Occipital lobe (tissue), 2 donors: ENCODE measurements around the gene SMIM12. TPM values are rescaled to one million over a fixed set of nuclear protein-coding genes. Genes with fewer than 3 reads are reported as not detected.
"Not testable (repeated sequence)": the region's sequence is repeated elsewhere in the genome, so short reads cannot be mapped to it uniquely, and the experiment has no call there.

Source experiments
- DNase-seq: peaks from one replicate; lab custom pipeline; 2025; lab: John Stamatoyannopoulos, UW
- total RNA-seq: library from RNA; depleted of rRNA; stranded (reverse); fragments of >200 nt; gene quantifications from one replicate; pipeline ENCODE4 v1.2.3, GENCODE V29; 2014

SMIM12 gene
- total RNA-seq, 1 donor from 2014 or later, result 8.6 TPM

- DNase-seq, result no peak
These were observed 15.3 kb downstream of the SMIM12 start for GRCh38 chr1:34844252-34844634.

DNA sequence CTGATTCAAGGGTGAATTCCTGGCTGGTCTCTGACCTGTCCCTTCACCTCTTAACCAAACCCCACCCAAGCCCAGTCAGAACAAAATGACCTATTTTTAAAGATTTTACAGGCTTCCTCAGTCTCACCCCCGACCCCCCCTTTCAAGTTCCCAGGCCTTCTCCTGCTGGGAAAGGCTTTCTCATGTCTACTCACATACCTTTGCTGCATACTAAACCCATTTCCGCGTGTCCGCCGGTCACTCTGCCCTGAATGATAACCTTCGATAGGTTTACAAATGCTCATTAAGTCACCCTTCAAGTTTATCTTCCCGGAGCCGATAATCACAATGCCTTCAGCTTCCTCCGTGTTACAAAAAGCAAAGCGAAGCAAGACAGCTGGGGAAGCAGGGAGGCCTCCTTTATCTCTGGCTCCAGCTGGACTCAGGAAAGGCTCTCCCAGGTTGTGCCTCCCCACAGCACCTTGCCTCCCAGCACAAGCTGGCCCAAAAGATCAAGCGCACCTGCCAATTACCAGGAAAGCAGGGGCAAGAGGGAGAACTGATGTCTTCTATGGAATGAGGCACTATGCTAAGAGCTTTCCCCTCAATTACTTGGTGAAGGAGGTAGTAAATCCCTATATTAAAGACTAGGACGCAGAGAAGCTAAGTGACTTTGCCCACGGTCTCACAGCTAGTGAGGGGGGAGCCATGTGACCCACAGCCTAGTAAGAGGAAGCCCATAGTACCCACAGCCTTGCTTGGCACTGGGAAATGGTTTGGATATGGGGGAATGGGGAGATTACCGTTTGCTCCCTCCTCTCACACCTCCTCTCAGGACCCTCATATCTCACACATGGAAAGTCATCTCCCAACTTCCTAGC lies 15.9 kb downstream of the SMIM12 start:
- DNase-seq, result no peak

- no peak for DNase-seq
These were observed 16.6 kb downstream of the SMIM12 start for GRCh38 chr1:34842952-34843371.

- DNase-seq, result no peak
These were observed 17.5 kb downstream of the SMIM12 start for GRCh38 chr1:34842073-34842472.

GRCh38 chr1:34840426-34840825 lies 19.1 kb downstream of the SMIM12 start:
- no peak for DNase-seq

DNA sequence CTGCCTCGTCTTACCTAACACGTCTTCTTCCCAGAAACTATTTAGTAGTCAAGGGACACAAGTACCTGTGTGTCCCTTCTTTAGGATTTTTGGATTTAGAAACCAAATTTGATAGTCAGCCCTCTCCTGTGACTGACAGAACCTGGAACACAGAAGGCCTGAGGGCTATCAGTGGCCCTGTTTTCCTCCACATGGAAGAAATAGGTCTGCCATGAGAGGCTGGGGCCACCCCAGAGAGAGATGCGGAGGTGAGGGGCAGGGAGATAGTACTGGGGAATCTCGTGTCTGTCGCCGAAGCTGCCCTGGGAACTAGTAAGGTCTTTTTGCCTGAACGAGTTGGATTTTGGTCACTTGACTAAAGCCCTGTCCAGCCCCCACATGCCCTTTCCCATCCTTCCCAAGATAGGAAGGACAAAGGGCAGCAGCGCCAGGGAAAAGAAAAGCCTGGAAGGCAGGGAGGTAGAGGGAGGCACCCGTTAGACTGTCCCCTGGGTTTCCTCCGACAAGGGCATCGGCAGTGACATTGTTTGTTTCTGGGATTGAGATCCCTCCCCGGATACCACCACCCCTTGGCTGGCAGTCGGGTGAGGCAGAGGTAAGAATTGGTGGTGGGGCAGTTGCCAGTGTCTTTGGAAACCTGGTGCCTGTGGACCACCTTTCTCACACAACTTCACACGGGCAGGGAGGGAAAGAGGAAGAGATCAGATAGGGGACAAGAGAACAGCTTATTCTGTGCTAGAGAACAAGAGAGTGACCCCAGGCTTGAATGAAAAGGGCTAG lies 19.8 kb downstream of the SMIM12 start:
- DNase-seq, result no peak

DNA sequence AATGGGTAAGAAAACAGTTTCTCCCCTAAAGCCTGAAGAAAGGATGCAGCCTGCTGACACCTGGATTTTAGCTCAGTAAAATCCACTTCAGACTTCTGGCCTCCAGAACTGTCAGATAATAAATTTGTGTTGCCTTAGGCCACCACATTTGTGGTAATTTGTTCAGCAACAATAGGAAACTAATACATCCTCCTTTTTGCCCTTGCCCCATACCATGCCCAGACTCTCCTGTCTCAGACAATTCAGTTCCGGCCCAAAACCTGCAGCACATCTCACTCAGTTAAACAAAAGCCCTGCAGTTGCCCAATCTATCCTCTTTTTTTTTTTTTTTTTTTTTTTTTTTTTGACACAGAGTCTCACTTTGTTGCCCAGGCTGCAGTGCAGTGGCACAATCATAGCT lies 25.8 kb downstream of the SMIM12 start:
- DNase-seq, result no peak

GRCh38 chr1:34831721-34832246 lies 27.8 kb downstream of the SMIM12 start:
- DNase-seq, result no peak

DNA sequence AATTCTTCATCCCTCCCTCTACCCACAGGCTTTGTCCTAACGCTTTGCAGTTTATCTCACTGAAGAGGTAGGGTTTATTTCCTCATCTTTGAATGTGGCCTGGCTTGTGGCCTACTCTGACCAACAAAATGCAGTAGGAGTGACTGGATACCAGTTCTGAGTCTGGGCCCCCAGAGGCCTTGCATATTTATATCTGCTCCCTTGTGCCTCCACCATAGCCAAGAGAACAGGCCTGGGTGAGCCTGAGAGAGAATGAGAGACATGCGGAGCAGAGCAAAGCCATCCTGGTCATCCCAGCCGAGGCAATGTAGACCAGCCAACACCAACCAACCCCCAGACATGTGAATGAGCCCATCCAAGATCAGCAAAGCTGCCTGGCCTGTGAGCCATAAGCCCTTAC lies 30.3 kb downstream of the SMIM12 start:
- DNase-seq, result no peak

- no peak for DNase-seq
These were observed 30.9 kb downstream of the SMIM12 start for GRCh38 chr1:34828611-34829010.

DNA sequence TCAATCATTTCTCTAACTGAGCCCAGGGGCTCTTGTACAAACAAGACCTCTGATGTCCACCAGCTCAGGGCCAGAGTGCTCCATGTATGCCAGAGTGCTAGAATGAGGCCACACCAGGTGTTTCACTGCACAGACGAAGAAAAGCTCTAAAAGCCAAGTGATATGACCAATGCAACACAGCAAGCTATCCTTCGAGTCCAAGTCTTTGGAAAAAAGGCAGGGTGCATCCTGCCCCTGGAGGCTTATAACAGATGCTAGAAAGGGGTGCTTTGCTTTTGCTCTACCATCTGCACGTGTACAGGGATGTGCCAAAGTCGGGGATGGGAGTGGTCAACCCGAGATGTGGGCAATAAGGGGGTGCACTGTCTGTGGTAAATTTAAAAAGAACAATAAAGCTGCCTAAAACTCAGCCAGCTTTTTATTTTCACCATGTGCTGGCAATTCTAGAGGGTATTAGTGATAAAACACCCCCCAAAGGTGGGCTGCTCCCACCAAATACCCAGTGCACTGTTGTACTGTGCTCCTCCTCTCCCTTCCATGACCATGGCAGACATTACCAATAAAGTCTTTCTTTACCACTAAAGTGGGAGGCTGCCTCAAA lies 32.1 kb downstream of the SMIM12 start:
- no peak for DNase-seq

- DNase-seq, result no peak
These were observed 34.0 kb downstream of the SMIM12 start for GRCh38 chr1:34825455-34826091.

GRCh38 chr1:34824817-34825454 lies 34.6 kb downstream of the SMIM12 start:
- no peak for DNase-seq

DNA sequence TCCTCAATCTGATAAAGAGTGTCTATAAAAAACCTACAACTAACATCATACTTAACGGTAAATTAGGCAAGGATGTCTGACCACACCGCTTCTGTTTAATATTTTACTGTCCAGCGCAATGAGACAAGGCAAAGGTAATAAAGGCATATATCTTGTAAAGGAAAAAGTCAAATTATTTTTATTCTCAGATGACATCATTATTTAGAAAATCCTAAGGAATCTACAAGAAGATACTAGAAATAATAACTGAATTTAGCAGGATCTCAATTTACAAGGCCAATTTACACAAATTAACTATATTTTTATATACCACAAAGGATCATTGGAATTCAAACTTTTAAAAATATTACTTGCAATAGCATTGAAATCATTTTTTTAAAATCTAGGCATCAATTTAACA lies 37.3 kb downstream of the SMIM12 start:
- no peak for DNase-seq

GRCh38 chr1:34818862-34819261 lies 40.7 kb downstream of the SMIM12 start:
- DNase-seq, result not testable (repeated sequence)

- DNase-seq, result no peak
These were observed 42.8 kb downstream of the SMIM12 start for GRCh38 chr1:34816778-34817177.

DNA sequence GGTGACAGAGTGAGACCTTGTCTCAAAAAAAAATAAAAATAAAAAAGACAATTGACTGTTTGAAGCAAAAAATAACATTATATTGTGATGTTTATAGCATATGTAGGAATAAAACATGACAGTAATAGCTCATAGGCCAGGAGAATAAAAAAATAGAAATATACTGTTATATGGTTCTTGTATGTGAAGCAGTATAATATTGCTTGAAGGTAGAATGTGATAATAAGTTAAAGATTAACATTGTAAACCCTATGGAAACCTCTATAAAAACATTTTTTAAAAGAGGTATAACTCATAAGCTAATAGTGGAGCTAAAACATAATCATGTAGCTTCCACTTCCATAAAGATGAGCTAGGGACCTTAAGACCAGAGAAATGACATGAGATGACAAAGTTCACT lies 43.2 kb downstream of the SMIM12 start:
- DNase-seq, result no peak

- not testable (repeated sequence) for DNase-seq
These were observed 48.8 kb downstream of the SMIM12 start for GRCh38 chr1:34810781-34811180.

DNA sequence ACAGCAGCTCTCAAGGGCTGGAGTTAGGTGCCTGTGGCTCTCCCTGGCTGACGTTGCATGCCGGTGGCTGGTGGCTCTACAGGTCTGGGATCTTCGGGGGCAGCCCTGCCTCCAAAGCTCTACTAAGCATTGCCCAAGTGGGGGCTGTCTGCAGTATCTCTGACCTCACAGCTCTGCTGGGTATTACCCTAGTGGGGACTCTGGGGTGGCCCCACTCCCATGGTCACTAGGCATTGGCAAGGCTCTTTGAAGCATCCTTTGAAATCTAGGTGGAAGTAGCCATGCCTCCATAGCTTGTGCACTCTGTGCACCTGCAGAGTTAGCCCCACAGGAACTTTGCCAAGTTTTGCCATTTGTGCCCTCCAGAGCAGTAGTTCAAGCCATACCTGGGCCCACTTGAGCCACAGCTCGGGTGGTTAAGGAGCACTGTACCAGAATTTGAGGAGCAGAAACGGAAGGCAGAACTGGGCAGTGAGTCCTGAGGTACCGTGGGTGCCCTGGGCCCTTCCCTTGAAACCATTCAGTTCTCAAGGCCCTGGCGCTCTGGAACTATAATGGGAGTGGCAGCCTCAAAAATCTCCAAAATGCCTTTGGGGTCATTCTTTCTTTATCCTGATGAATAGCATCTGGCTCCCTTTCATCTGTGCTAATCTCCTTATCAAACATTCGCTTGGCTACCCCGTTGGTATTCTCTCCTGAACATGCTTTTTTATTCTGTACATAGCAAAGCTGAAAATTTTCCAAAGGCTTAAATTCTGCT lies 51.3 kb downstream of the SMIM12 start:
- no peak for DNase-seq

- DNase-seq, result no peak
These were observed 53.2 kb downstream of the SMIM12 start for GRCh38 chr1:34806396-34806795.
